B cell (primary cell): ENCODE data around the gene PRIM2.
"Not testable (repeated sequence)": the region's sequence is repeated elsewhere in the genome, so short reads cannot be mapped to it uniquely, and the experiment has no call there.

Experiments used
- CTCF ChIP-seq: fragments of 200-600 bp; IDR thresholded peaks from one replicate; pipeline ENCODE4 v1.8.0; 2022; ENCODE audit warnings: antibody characterized with exemption, mild to moderate bottlenecking
- EZH2 ChIP-seq: IDR thresholded peaks from 2 replicates; pipeline ENCODE4 v1.6.1; 2012; ENCODE audit warnings: borderline replicate concordance, low read depth, mild to moderate bottlenecking, moderate library complexity, low read length; ENCODE audit not compliant: insufficient read depth, poor library complexity, severe bottlenecking

DNA sequence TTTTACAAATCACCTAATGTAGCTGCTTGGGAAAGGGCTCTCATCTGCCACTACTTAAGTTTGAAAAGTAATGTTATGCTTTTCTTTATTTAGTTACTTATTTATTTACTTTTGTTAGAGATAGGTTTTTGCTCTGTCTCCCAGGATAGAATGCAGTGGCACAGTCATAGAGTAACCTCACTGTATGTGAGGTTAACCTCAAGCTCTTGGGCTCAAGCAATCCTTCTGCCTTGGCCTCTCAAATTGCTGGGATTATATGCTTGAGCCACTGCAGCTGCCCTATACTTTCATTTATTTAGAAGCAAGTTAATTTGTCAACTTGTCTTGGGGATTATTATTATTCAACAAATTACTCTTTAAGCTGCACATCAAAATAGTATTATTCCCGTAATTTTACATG lies 255.4 kb downstream of the PRIM2 start:
- not testable (repeated sequence) for TF ChIP-seq CTCF, EZH2
